NCI-H1105 (cell line): ENCODE measurements around the gene GNG4.
"Not testable (repeated sequence)": the region's sequence is repeated elsewhere in the genome, so short reads cannot be mapped to it uniquely, and the experiment has no call there.

ENCODE experiments used
- DNase-seq: peaks from one replicate; lab custom pipeline; 2025; lab: John Stamatoyannopoulos, UW

Gene GNG4

DNA sequence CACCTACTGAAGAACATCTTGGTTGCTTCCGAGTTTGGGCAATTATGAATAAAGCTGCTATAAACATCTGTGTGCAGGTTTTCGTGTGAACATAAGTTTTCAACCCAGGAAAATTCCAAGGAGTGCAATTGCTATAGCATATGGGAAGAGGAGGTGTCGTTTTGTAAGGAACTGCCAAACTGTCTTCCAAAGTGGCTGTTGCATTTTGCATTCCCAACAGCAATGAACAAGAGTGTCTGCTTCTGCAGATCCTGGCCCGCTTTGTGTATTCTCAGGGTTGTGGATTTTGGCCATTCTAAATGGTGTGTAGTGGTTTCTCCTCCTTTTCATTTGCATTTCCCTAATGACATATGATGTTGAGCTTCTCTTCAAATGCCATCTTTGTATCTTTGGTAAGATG lies 23.8 kb downstream of the GNG4 start:
- no peak for DNase-seq

DNA sequence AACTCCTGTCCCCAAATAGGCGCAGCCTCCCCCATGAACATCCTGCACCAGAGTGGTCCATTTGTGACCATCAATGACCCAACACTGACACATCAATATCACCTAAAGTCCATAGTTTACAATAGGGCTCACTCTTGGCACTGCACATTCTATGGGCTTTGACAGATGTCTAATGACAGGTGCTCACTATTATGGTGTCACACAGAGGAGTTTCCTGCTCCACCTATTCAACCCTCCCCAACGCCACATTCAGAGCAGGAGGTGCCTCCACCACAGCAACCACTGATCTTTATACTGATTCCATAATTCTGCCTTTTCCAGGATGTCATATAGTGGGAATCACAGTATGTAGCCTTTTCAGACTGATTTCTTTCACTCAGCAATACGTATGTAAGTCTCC lies 24.2 kb downstream of the GNG4 start:
- no peak for DNase-seq

DNA sequence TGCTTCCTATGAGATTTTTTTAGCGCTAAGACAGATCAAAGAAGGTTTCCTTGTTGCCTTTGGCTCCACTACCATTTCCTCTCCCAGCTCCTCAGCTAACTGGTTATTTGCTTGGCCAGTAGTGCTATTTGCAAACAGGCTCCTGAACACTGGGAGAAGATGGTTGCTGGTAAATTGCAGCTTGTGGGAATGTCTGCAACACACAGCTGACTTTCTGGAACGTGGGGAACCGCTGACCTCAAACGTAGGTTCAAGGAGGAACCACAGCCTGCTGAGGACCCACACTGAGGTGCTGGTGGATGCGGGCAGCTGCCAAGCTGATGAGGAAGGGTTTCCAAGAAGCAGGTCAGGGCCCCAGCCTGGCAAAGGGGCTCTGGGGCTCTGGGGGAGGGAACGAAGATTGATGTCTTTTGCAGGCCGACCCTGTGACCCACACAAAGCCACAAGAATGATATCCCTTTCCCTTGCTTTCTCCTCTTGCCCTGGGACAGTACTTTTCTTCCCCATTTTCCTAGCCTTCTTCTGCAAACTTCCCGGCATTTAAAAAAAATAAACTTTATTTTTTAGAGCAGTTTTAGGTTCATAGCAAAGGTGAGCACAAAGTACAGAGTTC lies 24.8 kb downstream of the GNG4 start:
- no peak for DNase-seq

DNA sequence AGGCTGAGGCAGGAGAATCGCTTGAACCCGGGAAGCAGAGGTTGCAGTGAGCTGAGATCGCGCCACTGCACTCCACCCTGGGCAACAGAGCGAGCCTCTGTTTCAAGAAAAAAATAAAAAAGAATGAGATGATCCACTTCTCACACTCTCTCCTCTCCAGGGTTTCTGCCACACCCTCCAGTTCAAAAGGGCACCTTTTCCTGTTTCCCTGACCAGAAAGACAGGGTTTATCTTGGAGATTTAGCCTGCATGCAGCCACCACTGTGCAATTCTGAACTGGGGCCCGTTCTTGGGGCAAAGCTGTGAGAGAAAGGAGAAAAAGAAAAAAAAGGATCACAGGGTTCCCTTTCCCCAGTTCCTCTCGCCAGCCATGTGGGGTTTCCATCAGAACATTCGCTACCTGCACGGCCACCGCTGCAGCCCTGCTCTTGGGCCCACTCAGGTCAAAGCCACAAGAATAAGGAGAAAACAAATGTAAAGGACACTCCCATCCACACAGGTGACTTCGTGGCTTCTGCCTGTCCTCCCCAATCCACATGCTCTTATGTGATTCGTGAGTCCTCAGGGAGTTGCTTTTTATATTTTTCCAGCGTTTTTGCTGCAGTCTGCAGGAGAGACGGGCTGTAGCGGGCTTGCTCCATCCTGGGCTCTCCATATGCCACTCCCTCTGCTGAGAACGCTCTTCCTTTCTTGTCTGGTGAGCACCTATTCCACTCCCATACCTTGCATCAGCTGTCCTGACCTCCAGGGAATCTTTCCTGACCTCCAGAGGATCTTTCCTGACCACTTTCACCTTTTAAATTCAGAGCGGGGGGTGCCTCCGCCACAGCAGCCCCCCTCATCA lies 26.4 kb downstream of the GNG4 start:
- no peak for DNase-seq

DNA sequence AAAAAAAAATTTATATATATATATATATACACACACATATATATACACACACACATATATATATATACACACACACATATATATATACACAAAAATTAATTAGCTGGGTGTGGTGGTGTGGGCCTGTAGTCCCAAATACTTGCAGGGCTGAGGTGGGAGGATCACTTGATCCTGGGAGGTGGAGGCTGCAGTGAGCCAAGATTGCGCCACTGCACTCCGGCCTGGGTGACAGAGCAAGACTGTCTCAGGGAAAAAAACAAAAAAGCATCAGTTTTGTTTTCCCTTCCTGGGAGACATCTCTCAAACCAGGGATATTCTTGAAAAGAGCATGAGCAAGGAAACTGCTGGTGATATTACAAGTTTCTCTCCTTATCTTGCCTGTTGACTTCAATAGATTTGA lies 30.4 kb downstream of the GNG4 start:
- DNase-seq, result not testable (repeated sequence)

DNA sequence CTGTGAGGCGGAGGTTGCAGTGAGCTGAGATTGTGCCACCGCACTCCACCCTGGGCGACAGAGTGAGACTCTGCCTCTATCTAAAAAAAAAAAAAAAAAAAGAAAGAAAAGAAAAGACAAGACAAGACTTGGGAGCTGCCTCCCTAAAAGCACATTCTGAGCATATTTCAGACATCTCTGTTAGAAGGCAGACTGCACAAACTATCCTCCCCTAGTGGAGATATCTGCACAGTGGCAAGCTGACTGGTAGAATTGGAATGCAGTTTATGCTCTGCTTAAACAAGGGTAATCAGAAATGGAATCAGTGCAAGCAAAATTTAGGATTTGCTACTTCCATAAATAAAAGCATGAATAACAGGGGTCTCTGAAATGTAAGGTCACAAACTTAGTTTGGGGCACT lies 31.8 kb downstream of the GNG4 start:
- no peak for DNase-seq

DNA sequence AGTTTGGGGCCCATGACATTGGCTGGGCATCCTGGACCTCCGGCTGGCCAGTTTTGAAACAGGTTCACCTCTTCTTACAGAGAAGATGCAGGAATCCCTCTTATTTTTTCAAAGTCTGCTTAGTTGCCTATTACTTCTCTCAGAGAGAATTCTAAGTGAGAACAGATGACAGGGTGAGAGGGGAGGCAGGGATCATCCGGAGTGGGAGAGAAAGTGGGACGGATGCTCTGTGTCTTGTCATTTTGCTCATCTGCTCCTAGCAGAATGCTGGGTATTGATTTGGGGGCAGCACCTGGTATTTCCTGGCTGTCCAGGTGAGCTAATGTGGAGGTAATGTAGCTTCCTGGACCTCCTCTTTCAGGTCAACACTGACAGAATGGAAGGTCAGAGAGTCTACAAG lies 32.4 kb downstream of the GNG4 start:
- no peak for DNase-seq

DNA sequence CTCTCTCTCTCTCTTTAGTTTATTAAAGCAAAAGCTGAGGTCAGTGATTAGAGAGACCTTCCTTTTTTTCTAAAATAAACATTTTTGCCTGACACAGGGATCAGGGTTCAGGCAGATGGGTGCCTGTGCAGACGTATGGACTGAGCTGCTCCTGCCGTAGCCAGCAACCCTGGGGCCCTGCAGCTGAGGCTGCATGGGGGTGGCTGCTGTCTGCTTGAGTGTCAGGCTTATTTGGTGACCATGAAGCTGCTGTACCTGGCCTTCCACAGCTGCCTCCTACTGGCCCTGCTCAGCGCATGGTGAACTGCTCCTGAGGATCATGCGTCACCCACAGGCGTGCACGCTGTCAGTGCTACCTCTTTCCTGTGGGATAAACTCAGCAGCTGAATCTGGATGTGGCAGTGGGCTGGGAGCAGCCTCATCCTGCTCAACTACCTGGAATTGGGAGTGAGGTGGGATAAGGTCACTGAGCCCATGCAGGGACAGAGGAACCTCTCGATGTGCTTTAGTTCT lies 35.1 kb downstream of the GNG4 start:
- no peak for DNase-seq

DNA sequence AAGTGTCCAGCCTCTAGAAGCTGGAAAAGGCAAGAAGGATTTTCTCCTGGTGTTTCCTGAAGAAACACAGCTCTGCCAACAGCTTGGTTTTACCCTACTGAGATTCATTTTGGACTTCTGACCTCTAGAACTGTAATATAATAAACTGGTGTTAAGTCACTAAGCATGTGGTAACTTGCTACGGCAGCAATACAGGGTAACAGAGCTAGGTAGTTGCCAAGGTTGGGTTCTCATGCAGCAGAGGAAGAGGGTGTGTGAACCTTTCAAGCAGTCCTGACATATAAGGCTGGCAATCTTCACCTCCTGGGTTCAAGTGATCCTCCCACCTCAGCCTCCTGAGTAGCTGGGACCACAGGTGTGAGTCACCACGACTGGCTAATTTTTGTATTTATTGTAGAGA lies 36.0 kb downstream of the GNG4 start:
- no peak for DNase-seq

DNA sequence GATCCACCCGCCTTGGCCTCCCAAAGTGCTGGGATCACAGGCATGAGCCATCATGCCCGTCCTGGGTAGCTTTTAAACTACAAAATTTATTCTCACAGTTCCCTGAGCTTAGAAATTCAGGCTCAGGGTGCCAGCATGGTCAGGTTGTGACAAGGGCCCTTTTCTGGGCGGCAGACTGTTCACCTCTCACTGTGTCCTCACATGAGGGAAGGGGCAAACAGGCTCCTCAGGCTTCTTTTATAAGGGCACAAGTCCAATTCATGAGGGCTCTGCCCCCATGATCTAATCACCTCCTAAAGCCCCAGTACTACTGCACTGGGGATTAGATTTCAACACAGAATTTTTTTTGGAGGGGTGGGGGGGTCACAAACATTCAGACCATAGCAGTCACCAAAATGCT lies 36.8 kb downstream of the GNG4 start:
- DNase-seq, result no peak

DNA sequence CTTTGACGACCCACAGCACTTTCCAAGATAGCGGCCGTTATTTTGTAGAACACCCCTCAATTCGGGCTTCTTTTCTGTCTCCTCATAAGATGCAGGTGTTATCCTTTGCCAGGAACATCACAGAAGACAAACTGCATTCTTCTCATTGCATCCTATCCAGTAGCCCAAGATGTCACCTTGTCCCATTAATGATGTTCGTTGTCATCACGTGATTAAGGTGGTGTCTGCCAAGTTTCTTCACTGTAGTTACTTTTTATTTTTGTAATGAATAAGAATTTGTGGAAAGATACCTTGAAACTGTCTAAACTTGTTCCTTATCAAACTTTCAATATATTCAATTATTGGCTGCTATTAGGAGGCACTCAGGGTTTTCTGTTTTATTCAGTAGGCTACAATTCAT lies 39.4 kb downstream of the GNG4 start:
- DNase-seq, result no peak

DNA sequence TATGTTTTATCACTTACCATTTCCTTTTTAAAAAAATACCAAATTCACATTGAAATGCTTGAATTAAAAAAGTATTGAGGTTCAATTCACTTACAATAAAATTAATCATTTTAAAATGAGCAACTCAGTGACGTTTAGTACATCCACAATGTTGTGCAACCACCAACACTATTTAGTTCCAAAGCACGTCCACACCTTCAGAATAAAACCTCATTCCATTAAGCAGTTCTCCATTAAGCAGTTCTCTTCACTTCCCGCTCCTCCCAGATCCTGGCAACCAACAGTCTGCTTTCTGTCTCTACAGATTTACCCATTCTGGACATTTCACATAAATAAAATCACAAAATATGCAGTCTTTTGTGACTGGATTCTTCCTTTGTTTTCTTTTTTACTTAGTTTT lies 41.3 kb downstream of the GNG4 start:
- DNase-seq, result no peak

DNA sequence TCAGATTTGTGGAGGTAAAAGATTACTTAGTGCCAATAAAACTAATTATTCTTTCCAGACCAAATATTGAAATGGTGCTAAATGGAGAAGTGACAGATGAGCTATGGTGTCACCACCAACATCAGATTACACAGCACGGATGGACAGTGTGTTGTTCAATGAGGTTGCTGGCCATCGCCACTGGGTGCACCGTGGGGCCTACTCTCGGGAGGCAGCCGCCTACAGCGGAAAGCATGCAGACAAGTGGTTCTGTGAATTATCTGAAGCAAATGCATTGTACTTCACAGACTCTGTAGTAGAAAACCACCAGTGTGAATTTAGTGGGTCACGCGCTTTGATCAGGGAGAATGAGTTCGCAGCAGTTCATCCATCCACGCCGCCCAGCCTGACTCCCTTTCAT lies 42.3 kb downstream of the GNG4 start:
- DNase-seq, result no peak

DNA sequence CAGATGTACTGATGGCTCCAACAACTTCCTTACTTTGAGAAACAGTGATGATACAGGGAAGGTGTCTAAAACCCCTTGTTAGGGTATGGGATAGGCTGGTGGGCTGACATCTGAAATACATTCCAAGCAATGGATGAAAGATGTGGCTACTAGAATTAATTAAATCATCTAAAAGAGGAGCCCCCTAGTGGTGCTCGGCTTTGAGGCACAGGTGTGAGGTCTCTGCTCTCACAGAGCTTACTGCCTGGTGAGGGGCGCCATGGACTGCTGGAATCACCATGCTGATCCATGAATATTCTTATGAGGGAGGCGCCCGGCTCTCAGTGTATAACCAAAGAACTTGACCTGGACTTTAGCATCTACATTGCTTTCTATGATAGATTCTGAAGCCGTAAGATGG lies 48.5 kb downstream of the GNG4 start:
- no peak for DNase-seq

DNA sequence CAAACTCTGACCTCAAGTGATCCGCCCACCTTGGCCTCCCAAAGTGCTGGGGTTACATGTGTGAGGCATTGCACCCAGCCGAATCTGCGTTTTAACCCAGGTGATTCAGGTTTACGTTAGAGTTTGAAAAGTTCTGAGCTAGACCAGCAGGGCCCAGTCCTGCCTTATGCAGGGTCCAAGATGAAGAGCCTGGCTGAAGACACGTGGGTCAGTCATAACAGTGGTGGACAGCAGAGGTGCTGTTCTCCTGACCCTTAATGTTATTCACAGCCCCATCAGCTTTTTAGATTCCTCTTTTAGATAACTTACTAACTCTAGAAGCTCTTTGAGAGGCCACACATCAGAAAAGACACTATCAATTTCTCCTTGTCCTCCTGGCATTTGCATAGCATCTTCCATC lies 50.0 kb downstream of the GNG4 start:
- DNase-seq, result no peak

DNA sequence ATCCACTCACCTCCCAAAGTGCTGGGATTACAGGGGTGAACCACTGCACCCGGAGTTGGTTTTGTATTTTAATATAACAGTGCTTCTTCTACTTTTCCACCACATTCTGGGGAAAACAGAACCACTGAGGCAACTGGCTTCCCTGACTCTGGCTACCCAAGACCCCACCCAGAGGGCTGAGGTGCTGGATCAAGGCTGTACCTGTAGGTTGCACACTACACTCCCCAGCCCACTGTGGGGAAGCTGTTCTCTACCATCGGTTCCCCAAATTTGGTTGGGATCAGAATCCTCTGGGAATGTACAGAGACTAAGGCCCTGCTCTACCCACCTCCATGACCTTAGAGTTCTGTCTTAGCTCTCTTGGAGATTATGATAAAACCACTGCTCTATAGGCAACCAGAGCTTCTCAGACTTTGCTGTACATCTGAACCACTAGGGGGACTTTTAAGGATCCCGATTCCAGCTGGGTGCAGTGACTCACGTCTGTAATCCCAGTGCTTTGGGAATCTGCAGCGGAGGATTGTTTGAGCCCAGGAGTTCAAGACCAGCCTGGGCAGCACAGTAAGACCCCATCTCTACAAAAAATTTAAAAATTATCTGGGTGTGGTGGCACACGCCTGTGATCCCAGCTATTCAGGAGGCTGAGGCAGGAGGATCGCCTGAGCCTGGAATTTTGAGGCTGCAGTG lies 51.6 kb downstream of the GNG4 start:
- no peak for DNase-seq

DNA sequence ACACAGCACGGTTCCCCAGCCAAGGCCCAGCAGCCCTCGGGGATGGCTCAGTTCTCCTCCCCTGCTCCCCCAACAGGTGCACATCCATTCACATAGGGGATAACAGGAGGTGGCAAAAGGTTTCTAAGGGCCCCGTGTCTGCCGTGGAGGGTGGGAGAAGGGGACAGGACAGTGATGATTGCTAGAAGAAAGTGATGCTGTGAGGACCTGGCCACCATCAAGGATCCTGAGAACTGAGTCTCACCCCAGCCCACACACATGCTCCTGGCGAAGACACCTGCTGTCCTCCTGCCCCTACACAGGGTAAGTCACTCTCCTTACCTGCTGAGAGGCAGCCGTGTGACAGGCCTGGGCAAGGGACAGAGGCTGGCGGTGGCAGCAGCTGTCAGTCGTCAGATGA lies 54.5 kb downstream of the GNG4 start:
- no peak for DNase-seq

DNA sequence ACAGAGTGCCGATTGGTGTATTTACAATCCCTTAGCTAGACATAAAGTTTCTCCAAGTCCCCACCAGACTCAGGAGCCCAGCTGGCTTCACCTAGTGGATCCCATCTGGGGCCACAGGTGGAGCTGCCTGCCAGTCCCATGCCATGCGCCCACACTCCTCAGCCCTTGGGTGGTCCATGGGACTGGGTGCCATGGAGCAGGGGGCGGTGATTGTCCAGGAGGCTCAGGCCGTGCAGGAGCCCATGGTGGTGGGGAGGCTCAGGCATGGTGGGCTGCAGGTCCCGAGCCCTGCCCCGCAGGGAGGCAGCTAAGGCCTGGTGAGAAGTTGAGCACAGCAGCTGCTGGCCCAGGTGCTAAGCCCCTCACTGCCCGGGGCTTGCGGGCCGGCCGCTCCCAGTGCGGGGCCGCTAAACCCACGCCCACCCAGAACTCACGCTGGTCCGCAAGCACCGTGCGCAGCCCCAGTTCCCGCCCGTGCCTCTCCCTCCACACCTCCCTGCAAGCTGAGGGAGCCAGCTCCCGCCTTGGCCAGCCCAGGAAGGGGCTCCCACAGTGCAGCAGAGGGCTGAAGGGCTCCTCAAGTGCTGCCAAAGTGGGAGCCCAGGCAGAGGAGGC lies 55.2 kb downstream of the GNG4 start:
- not testable (repeated sequence) for DNase-seq

DNA sequence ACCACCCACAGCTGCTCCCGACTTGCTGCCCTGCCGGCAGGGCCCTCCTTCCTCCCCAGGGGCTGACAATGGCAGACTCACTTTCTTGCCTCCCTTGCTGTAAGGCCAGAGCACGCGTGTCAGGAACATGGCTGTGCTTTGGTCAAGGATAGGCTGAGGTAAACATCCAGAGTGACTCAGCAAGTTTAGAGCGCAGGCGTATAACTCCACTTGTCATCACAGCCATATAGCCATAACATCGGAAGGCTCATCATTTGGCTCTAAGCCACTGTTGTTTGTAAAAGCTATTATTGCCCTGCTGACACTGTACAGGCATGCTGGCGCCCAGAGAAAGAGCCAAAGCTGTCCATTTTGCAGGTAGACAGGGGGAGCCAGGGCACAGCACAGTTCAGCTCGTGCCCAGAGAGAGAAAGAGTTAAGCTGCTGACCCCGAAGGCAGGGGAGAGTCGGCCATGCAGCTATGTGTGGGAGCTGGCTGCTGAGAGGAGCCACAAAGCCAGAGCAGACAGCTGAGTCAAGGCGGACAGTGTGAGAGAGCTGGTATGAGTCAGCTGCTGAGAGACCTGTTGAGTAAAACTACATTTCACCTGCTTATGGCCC lies 60.6 kb downstream of the GNG4 start:
- DNase-seq, result no peak

DNA sequence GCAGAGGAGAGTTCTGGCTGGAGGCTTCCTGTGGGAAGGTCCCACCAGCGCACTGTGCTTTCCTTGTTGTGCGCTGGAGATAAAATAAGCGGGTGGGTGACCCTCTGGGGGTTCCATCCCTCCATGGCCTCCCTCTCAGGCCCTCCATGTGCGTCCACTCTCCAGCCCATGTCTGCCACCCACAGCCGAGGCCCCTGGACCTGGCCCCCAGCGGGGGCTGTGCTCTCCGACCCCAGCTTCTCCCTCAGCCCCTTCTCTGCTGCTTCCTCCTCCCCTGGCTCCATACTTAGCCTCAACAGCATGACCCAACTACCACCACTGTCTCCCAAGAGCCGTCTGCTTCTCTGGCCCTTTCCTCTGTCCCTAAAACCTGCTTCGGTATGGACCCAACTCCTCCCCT lies 61.4 kb downstream of the GNG4 start:
- no peak for DNase-seq

DNA sequence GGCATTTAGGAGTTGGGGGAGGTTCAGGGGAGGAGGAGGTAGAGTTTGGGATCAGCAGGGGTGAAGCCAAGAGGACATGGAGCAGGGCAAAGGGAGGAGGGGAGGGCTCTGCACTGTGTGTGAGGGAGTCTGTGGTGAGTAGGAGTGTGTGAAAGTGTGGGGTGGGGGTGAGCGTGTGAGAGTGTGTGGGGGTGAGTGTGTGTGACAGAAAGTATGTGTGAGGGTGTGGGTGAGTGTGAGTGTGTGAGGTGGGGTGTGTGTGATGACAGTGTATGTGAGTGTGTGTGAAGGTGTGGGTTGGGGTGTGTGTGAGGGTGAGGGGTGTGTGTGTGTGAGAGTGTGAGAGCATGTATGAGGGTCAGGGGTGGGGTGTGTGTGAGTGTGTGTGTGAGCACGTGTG lies 62.6 kb downstream of the GNG4 start:
- DNase-seq, result no peak

DNA sequence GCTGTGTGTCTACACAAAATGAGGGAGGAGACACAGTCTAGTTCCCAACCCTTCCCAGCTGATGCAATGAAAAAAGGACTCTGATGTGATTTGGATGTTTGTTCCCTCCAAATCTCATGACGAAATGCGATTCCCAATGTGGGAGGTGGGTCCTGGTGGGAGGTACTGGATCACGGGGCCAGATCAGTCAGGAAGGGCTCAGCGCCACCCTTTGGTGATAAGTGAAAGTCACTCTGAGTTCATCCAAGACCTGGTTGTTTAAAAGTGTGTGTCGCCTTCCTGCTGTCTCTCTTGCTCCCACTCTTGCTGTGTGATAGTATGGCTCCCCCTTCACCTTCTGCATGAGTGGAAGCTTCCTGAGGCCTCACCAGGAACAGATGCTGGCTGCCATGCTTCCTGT lies 63.2 kb downstream of the GNG4 start:
- no peak for DNase-seq
